Measurements from ENCODE around the gene NEK6.

- no peak for TF ChIP-seq NFYA (IDR thresholded peaks at IDR 0.05; ENCODE audit: borderline replicate concordance, low read depth, low read length)
- no peak for TF ChIP-seq ELK1 (IDR thresholded peaks at IDR 0.05; ENCODE audit: low read depth, low read length)
- no peak for TF ChIP-seq ZNF274 (IDR thresholded peaks at IDR 0.05; ENCODE audit: insufficient read depth, insufficient read length)
- TF ChIP-seq SP1 (IDR thresholded peaks at IDR 0.05; ENCODE audit: low read depth, low read length): no peak
- TF ChIP-seq CTCF (IDR thresholded peaks at IDR 0.05 in 2 of 3, conservative IDR thresholded peaks at IDR 0.05 in 1 of 3; ENCODE audit: control insufficient read depth in 2 of 3, extremely low read depth in 1 of 3, insufficient read depth in 1 of 3, low read depth in 3 of 3, low read length in 3 of 3): no peak
- TF ChIP-seq KDM1A (IDR thresholded peaks at IDR 0.05; ENCODE audit: borderline replicate concordance): no peak
- TF ChIP-seq KLF5 (IDR thresholded peaks at IDR 0.05; ENCODE audit: partially characterized antibody): no peak
- TF ChIP-seq POLR2AphosphoS5 (IDR thresholded peaks at IDR 0.05; ENCODE audit: low read length): no peak
Measured at GRCh38 chr9:124366476-124367220, 108.9 kb downstream of the NEK6 start.

Data from GM12878 (cell line).